NCI-H2171 (cell line): ENCODE results near the gene NXNL2.

Source experiments
- DNase-seq: peaks from one replicate; lab custom pipeline; 2025; lab: John Stamatoyannopoulos, UW

The NXNL2 gene

GRCh38 chr9:88534456-88535225 is at the start of gene NXNL2:
NXNL2 (plus strand) TSS chr9:88535178; CDS start chr9:88535435, 257 bp downstream.
- DNase-seq, result peak; percentile 15

DNA sequence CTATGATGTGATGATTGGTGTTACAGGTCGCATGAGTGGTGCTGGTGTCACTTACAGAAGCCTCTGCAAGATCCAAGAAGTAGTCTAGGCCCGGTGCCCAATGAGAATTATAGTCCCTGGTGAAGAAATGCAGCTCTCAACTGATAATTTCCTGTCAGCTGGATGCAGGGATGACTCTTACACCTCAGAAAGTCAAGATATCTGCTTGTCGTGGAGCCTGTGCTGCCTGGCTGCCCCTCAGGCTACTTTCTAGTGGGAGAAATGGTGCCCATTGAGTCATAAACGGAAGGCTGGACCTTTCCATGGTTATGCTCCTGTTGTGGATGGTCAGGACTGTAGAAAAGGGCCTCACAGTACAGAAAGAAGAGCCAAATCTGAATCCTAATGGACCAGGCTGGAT is 46.8 kb upstream of the NXNL2 start:
- no peak for DNase-seq

DNA sequence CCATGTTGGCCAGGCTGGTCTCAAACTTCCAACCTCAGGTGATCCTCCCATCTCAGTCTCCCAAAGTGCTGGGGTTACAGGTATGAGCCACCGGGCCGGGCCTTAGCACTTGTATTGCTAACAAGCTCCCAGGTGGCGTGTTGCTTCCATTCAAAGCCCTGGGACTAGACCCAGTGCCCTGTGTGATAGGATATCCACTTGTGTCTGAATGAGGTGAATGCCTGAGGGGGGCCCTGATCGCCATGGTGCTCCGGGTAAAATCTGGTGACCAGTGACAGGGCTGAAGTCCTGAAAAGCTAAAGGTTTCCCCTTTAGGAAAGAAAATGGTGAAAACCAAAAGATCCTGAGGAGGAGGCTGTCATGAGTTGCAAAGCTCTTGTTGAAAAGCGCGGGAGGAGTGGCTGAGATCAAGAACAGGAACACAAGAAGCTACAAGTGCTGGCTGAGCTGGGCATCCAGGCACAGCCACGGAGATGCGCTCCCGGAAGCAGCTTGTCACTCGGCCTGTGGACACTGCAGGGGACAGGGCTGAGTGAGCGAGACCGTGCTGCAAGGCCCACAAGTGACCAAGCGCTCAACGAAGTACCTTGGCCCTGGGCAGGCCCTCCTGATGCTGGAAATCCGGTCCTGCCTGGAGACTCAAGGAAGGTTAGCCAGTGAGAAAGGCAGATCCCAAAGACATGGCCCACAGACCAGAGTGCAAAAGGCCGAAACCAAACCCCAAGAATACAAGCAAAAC is 39.8 kb upstream of the NXNL2 start:
- DNase-seq, result no peak

DNA sequence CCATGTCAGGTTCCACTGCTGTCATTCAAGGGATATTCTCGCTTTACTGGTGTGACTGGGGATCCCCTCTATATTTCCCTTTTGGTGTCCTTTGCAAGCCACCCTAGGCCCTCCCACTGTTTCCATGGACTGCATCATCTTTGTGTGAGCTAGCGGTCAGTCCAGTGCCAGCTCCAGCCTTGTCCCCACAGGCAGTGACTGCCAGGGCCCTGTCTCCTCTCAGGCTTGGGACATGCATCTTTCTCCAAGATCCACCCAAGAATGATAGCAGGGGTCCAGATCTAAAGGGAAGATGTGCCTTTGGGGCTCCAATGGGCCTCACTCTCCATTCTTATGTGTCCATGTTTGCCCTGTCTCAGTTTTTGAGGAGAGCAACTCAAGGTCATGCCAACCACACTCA is 37.8 kb upstream of the NXNL2 start:
- no peak for DNase-seq

GRCh38 chr9:88498880-88499279 is 36.1 kb upstream of the NXNL2 start:
- no peak for DNase-seq

DNA sequence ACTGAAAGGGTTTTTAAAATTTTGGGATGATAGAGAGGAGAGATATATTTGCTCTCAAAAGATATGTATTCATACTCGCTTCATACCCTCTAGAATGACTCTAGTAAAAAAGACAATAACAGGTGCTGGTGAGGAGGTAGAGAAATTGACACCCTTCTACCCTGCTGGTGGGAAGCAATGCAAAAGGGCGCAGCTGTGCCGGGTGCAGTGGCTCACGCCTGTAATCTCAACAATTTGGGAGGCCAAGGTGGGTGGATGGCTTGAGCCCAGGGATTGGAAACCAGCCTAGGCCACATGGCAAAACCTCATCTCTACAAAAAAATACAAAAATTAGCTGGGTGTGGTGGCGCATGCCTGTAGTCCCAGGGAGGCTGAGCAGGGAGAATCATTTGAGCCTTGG is 33.9 kb upstream of the NXNL2 start:
- no peak for DNase-seq

DNA sequence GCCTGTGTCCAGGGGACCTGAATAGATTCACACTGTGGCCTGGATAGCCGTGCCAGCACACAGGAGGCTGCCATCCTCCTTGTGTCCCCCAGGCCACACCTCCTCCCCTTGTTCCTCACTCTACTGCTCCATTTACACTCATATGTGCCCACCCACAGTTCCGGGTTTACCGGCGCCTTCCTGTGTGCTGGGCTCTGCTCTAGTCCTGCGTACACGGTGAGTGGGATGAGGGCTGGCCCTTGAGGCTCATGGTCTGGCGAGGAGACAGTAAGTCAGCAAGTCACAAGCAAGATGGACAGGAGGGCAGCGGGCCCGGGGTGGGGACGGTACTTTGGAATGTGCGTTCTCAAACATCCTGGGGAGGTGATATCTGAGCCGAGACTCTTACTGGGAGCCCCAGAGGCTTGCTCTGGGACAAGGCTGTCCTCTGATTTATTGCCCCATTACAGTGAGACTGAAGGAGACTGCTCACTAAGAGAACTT is 32.4 kb upstream of the NXNL2 start:
- DNase-seq, result no peak

DNA sequence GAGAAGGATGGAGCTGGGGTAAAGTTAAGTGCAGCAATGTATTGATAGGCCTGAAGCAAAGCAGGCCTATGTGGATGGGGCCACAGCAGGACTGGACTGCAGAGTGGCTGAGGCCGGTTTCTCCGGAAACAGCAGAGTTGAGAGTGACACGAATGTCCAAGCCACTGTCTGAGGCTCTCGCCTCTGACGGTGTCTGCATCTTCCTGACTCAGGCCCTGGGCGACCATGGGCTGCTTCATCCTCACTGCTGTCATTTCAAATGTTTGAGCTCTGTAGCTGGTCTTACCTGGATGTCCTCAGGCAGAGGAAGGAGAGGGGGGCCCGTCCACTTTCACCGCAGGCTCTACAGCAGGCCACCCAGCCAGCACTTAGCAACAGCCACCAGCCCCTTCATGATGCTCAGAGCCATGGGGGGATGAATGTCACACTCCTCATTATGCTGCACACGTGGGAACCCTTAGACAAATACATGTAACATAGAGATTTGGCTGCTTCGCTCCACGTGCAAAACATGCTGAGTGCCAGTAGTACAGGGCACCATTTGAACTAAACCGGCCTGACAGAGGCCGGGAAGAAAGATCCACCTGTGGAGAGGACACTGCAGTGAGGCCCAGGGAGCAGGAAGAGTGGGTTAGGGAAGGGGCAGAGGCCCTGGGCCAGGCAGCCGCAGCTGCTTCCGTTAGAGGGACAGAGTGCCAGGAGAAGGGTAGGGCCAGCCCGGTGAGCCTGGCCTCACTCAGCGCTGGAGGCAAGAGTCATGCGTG is 31.7 kb upstream of the NXNL2 start:
- DNase-seq, result no peak

DNA sequence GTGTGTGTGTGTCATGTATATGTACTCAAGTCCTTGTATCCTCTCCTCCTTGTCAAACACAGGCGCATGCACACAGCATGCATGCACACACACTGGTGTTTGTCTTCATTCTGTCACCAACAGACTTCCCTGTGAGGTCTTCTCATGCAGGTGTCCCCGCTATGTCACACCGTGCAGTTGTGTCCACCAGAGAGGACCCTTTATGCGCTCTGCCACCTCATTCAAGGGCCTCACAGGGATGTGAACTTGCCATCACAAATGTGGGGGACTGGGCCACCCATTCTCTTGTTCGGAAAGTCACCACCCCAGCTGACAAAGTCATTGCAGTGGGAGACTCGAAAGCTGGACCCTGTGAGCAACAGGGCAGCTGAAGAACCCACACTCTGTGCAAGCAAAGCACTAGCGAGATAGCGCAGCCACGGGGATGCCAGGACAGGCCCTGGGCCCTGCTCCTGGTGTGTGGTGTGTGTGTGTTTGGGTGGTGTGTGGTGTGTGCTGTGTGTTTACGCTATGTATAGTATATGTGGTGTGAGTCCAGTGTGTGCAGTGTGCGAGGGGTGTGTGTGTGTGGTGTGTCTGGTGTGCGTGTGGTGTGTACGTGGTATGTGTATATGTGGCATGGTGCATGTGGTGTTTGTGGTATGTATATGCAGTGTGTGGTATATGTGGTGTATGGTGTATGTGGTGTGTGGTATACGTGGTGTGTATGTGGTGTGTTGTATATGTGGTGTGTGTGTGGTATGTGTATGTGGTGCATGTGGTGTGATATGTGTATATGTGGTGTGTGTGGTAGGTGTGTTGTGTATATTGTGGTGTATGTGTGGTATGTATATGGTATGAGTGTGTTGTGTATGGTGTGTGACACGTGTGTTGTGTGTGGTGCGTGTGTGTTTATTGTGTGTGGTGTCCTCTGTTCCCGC is 30.9 kb upstream of the NXNL2 start:
- DNase-seq, result no peak

- DNase-seq, result no peak
Observed at GRCh38 chr9:88508326-88508725, 26.7 kb upstream of the NXNL2 start.

DNA sequence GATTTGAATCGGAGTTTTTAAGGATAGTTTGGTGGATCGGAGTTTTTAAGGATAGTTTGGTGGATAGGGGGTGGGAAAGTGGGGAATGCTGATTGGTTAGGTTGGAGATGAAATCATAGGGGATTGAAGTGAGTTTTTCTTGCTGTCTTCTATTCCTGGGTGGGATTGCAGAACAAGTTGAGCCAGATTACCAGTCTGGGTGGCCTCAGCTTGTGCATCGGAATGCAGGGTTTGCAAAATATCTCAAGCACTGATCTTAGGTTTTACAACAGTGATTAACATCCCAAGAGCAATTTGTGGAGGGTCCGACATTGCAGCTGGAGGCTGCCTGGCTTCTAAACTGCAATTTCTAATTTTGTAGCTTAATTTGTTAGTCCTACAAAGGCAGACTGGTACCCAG is 23.1 kb upstream of the NXNL2 start:
- no peak for DNase-seq

GRCh38 chr9:88514247-88514646 is 20.7 kb upstream of the NXNL2 start:
- DNase-seq, result no peak

DNA sequence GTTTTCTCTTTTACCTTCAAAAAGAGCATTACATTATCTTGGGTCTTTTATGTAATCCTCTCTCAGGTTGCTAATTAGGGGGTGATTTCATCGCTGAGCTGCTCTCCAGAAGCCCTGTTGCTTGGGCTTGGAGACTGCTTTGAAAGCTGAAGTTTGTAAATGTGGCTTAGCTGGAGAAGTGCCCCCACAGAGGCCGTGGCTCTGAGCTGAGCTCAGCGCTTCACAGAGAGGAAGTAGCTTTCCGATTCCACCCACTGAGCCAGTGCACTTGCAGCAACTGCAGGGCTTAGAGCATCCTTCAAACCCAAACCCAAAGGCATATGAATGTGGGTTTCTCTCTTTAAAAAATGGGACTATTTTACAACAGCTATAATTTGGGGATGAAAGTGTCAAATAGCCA is 13.7 kb upstream of the NXNL2 start:
- DNase-seq, result no peak

DNA sequence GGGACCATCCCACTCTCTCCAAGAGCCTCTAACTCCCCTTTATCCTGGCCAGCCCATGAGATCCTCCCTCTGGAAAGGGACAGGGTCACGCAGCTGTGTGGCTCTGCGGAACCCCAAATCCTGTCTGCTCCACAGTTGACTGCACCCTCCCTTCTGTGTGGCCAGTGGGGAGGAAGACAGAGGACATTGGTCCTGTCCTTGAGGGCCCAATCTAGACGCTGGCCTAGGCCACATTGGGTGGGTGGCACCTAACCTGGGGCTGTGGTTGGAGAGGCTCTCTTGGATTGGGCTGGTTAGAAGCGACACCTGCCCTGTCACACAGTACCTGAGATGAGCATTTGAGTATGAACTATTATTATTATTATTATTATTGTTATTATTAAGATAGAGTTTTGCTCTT is 12.6 kb upstream of the NXNL2 start:
- no peak for DNase-seq

DNA sequence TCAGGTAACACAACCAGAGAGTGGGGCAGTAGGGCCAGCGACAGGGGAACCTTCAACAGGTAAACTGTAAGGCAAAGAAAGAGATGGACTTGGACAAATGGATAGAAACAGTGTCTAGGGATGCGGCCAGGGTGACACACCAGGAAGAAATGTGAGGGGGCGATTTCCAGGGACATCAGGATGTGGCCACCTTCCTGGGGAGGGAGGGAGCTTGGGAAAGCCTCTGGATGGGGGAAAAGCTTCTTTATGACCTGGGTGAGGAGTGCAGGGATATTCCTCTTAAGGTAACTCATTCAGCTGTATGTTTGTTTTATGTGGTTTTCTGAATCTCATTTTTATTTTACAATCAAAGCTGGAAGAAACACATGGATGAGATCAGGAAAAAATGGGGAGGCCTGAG is 11.9 kb upstream of the NXNL2 start:
- no peak for DNase-seq

DNA sequence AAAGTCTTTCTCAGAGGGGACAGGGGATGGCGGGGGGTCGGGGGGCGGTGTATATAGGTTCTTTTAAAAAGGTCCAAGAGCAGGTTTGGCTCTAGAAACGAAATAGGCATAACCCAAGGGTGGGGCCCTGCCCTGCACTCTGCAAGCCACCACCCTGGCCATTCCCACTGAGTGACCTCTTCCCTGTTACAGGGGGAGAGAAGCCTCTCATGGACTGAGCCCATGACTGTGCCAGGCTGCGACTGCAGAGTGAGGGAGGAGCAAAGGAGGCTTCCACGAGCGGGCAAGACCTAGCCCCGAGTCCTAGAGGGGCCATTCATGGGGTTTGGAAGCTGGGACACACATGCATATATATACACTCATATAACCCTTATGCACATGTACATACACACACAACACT is 10.1 kb upstream of the NXNL2 start:
- DNase-seq, result no peak

DNA sequence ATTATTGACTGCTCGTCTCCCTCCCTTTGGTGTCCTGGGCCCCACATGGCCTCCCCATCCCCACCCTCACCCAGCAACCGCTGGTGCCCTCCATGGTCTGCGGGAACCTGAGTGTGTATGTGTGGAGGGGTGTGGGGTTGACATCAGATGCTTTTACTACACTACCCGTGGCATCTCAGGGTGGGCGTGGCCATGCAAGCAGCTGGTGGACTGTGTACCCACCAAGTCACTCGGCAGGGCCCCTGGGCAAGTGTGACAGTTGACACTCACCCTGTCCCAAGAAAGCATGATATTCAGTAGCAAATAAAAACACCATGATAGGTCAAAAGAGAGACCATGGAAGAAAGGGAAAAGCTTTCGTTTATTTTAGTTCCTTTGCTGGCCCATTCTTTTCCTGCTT is 7.4 kb upstream of the NXNL2 start:
- DNase-seq, result no peak

- no peak for DNase-seq
Observed at GRCh38 chr9:88528080-88528790, 6.7 kb upstream of the NXNL2 start.

GRCh38 chr9:88529496-88529895 is 5.5 kb upstream of the NXNL2 start:
- no peak for DNase-seq

DNA sequence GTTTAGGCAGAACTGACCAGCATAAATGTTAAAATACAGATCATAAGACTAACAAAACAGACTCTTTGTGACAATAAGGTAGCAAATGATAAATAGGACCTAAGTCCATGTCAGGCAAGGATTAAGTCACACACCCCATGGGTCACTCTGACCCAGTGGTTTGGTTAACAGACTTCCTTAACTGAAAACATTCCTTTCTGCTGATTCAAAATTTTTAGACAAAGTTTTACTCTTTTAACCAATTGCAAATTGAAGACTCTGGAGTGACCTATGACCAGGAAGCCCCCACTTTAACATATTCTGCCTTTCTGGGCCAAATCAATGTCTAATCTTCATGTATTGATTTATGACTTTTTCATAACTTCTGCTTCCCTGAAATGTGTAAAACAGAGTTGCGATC is 4.9 kb upstream of the NXNL2 start:
- no peak for DNase-seq
